Liver (tissue), 9 donors: ENCODE data around the gene KCNMB2. TPM values are rescaled to one million over a fixed set of nuclear protein-coding genes. Genes with fewer than 3 reads are reported as not detected.

Source experiments
- DNase-seq: peaks from one replicate; pipeline ENCODE4 v3.0.0-alpha.2; 2017; ENCODE audit warnings: low spot score
- H3K27ac ChIP-seq, 2 donors: one replicate each; pipeline ENCODE4 v1.7.0; 2013; ENCODE audit warnings: inconsistent platforms in 2 of 2, low read length in 2 of 2, control low read depth in 1 of 2, low read depth in 1 of 2, mild to moderate bottlenecking in 1 of 2
- H3K27me3 ChIP-seq, 4 donors: one replicate each; pipeline versions ENCODE4 v1.6.1 to v1.7.0; 2013; ENCODE audit warnings: low read length in 3 of 4, inconsistent platforms in 1 of 4, mild to moderate bottlenecking in 1 of 4, moderate library complexity in 1 of 4; ENCODE audit not compliant: control insufficient read depth in 4 of 4, insufficient read depth in 4 of 4
- H3K36me3 ChIP-seq, 4 donors: one replicate each; pipeline versions ENCODE4 v1.6.1 to v1.7.0; 2013; ENCODE audit warnings: low read length in 3 of 4, mild to moderate bottlenecking in 3 of 4, low read depth in 1 of 4, moderate library complexity in 1 of 4; ENCODE audit not compliant: control insufficient read depth in 4 of 4, insufficient read depth in 3 of 4
- H3K4me1 ChIP-seq, 4 donors: one replicate each; pipeline versions ENCODE4 v1.6.1 to v1.7.0; 2013; ENCODE audit warnings: low read length in 3 of 4, mild to moderate bottlenecking in 3 of 4, moderate library complexity in 1 of 4; ENCODE audit not compliant: control insufficient read depth in 4 of 4, insufficient read depth in 4 of 4
- H3K4me3 ChIP-seq, 3 donors: one replicate each; pipeline versions ENCODE4 v1.6.1 to v1.7.0; 2013; ENCODE audit warnings: low read length in 3 of 3, control low read depth in 1 of 3, low read depth in 1 of 3, mild to moderate bottlenecking in 1 of 3
- H3K9ac ChIP-seq, 2 donors: one replicate each; pipeline ENCODE4 v1.7.0; 2013; ENCODE audit warnings: low read length in 2 of 2, mild to moderate bottlenecking in 2 of 2, moderate library complexity in 2 of 2, control low read depth in 1 of 2, low read depth in 1 of 2
- H3K9me3 ChIP-seq, 4 donors: one replicate each; pipeline versions ENCODE4 v1.6.1 to v1.7.0; 2013; ENCODE audit warnings: low read length in 3 of 4; ENCODE audit not compliant: control insufficient read depth in 4 of 4
- ATF3 ChIP-seq: IDR thresholded peaks from 2 replicates; pipeline ENCODE4 v1.6.1; 2016; ENCODE audit warnings: antibody characterized with exemption
- CTCF ChIP-seq: fragments of 150-350 bp; IDR thresholded peaks from 2 replicates; pipeline ENCODE4 v1.5.1; 2017; ENCODE audit warnings: improper control_type of control experiment, low read depth, low read length; ENCODE audit not compliant: missing input control
- FOXA1 ChIP-seq: IDR thresholded peaks from 2 replicates; pipeline ENCODE4 v1.6.1; 2016; ENCODE audit warnings: antibody characterized with exemption
- FOXA2 ChIP-seq: IDR thresholded peaks from 2 replicates; pipeline ENCODE4 v1.6.1; 2016; ENCODE audit warnings: antibody characterized with exemption
- GABPA ChIP-seq, 2 donors: IDR thresholded peaks in 1 of 2; conservative IDR thresholded peaks in 1 of 2; 2 replicates each; pipeline ENCODE4 v1.6.1; 2016; ENCODE audit warnings: antibody characterized with exemption in 2 of 2, mild to moderate bottlenecking in 1 of 2, moderate library complexity in 1 of 2
- HNF4A ChIP-seq, 2 donors: conservative IDR thresholded peaks; 2 replicates each; pipeline ENCODE4 v1.6.1; 2016; ENCODE audit warnings: antibody characterized with exemption in 2 of 2, mild to moderate bottlenecking in 2 of 2
- HNF4G ChIP-seq: IDR thresholded peaks from 2 replicates; pipeline ENCODE4 v1.6.1; 2016; ENCODE audit warnings: antibody characterized with exemption
- JUND ChIP-seq, 2 donors: IDR thresholded peaks; 2 replicates each; pipeline ENCODE4 v1.6.1; 2016; ENCODE audit warnings: antibody characterized with exemption in 2 of 2
- MAX ChIP-seq: IDR thresholded peaks from 2 replicates; pipeline ENCODE4 v1.6.1; 2016; ENCODE audit warnings: antibody characterized with exemption
- RAD21 ChIP-seq, 2 donors: IDR thresholded peaks; 2 replicates each; pipeline ENCODE4 v1.6.1; 2016; ENCODE audit warnings: antibody characterized with exemption in 2 of 2, mild to moderate bottlenecking in 2 of 2
- REST ChIP-seq: IDR thresholded peaks from 2 replicates; pipeline ENCODE4 v1.6.1; 2016; ENCODE audit warnings: antibody characterized with exemption, mild to moderate bottlenecking
- RXRA ChIP-seq, 2 donors: IDR thresholded peaks; 2 replicates each; pipeline ENCODE4 v1.6.1; 2017 to 2018; ENCODE audit warnings: antibody characterized with exemption in 2 of 2, mild to moderate bottlenecking in 1 of 2
- SP1 ChIP-seq: IDR thresholded peaks from 2 replicates; pipeline ENCODE4 v1.6.1; 2018; ENCODE audit warnings: antibody characterized with exemption, mild to moderate bottlenecking
- TAF1 ChIP-seq: conservative IDR thresholded peaks from 2 replicates; pipeline ENCODE4 v1.6.1; 2016; ENCODE audit warnings: antibody characterized with exemption, mild to moderate bottlenecking
- YY1 ChIP-seq: IDR thresholded peaks from 2 replicates; pipeline ENCODE4 v1.6.1; 2016; ENCODE audit warnings: antibody characterized with exemption, mild to moderate bottlenecking
- ZBTB33 ChIP-seq: IDR thresholded peaks from 2 replicates; pipeline ENCODE4 v1.6.1; 2016; ENCODE audit warnings: antibody characterized with exemption
- WGBS: extraction: QIAGEN DNeasy Blood & Tissue Kit; methylation state at CpG from one replicate; pipeline ENCODE4 v1.1.7; 2013; 5-methylcytosine and 5-hydroxymethylcytosine counted together
- polyA plus RNA-seq, 2 donors: library from polyadenylated mRNA; stranded (reverse) in 1 of 2; unstranded in 1 of 2; fragments of 200-250 nt in 1 of 2; fragments of >200 nt in 1 of 2; fragmentation: Nextera tagmentation in 1 of 2; extraction: Ambion mirVana in 1 of 2; gene quantifications; one replicate each; pipeline versions ENCODE4 v1.2.1 to v1.2.3, GENCODE V29; 2013 to 2015
- total RNA-seq, 2 donors: library from RNA; depleted of rRNA; stranded (reverse); fragments of >200 nt; gene quantifications; one replicate each; pipeline ENCODE4 v1.2.3, GENCODE V29; 2014
- donor health status: healthy.
- donor health status: healthy.
- donor health status: healthy.
- donor health status: healthy.
- donor health status: healthy.

KCNMB2 gene
- total and polyA plus RNA-seq, 4 donors: 0.08 to 0.33 (median 0.16) TPM; not detected in 1

- 75% methylated on average over 3 of the region's 3 CpGs for WGBS
- no peaks in the 10 kb centered on the region for H3K4me1 ChIP-seq
- no peak overlapping the region for H3K27ac ChIP-seq
- no peak overlapping the region for H3K9ac ChIP-seq
- H3K27me3 ChIP-seq: no peaks in the 10 kb centered on the region
- H3K9me3 ChIP-seq: peaks cover 0 to 4% (median 1%) of the 10 kb centered on the region in 4 donors
- no peaks in the 10 kb centered on the region for H3K36me3 ChIP-seq
- no peak for DNase-seq
- H3K4me3 ChIP-seq: no peak overlapping the region
- no peak for TF ChIP-seq FOXA2
- no peak for TF ChIP-seq HNF4G
- no peak for TF ChIP-seq HNF4A (conservative IDR thresholded peaks at IDR 0.05)
- TF ChIP-seq CTCF: no peak
- TF ChIP-seq GABPA (IDR thresholded peaks at IDR 0.05 in 1 of 2, conservative IDR thresholded peaks at IDR 0.05 in 1 of 2): no peak
- TF ChIP-seq REST: no peak
- no peak for TF ChIP-seq YY1
- no peak for TF ChIP-seq MAX
- no peak for TF ChIP-seq RXRA (IDR thresholded peaks at IDR 0.05)
- TF ChIP-seq RAD21 (IDR thresholded peaks at IDR 0.05): no peak
- TF ChIP-seq ATF3: no peak
- no peak for TF ChIP-seq TAF1
- TF ChIP-seq ZBTB33: no peak
- TF ChIP-seq JUND (IDR thresholded peaks at IDR 0.05): no peak
Measured at GRCh38 chr3:178739720-178740119, 203.5 kb downstream of the KCNMB2 start.

- Histone ChIP-seq H3K36me3 (no peaks in the 10 kb centered on the region), H3K4me1 (no peaks in the 10 kb centered on the region), H3K9ac (no peak overlapping the region), H3K9me3 (peaks cover 0 to 4% (median 1%) of the 10 kb centered on the region in 4 donors), H3K4me3 (no peak overlapping the region), H3K27ac (no peak overlapping the region), H3K27me3 (no peaks in the 10 kb centered on the region)
- TF ChIP-seq HNF4G (no peak), FOXA2 (no peak), TAF1 (no peak), HNF4A (conservative IDR thresholded peaks at IDR 0.05) (no peak), REST (no peak), GABPA (IDR thresholded peaks at IDR 0.05 in 1 of 2, conservative IDR thresholded peaks at IDR 0.05 in 1 of 2) (no peak), SP1 (no peak), ZBTB33 (no peak), FOXA1 (no peak), MAX (no peak), RXRA (IDR thresholded peaks at IDR 0.05) (no peak)
- 31% methylated on average over 2 of the region's 2 CpGs for WGBS
- DNase-seq: no peak
Measured at GRCh38 chr3:178741020-178741419, 204.8 kb downstream of the KCNMB2 start.
